H9 (cell line): ENCODE results near the gene FALEC. TPM values are rescaled to one million over a fixed set of nuclear protein-coding genes. Genes with fewer than 3 reads are reported as not detected.

Experiments used
- DNase-seq: peaks from one replicate; pipeline ENCODE4 v3.0.0-alpha.2; 2017
- H2AFZ ChIP-seq: one replicate; pipeline ENCODE4 v1.6.1; 2013; ENCODE audit warnings: mild to moderate bottlenecking, low read length, control low read depth, moderate library complexity
- H2AK5ac ChIP-seq: 2 replicates; pipeline ENCODE4 v1.6.1; 2013; ENCODE audit warnings: low read length, control low read depth, mixed read lengths; ENCODE audit not compliant: insufficient read length
- H2BK120ac ChIP-seq: one replicate; pipeline ENCODE4 v1.6.1; 2013; ENCODE audit warnings: low read depth, mild to moderate bottlenecking, low read length, control low read depth, inconsistent platforms; ENCODE audit not compliant: poor library complexity, severe bottlenecking
- H2BK12ac ChIP-seq: 2 replicates; pipeline ENCODE4 v1.6.1; 2013; ENCODE audit warnings: low read length, control low read depth, mixed read lengths, low read depth; ENCODE audit not compliant: insufficient read length
- H2BK15ac ChIP-seq: 2 replicates; pipeline ENCODE4 v1.6.1; 2013; ENCODE audit warnings: low read depth, low read length, control low read depth
- H2BK20ac ChIP-seq: one replicate; pipeline ENCODE4 v1.6.1; 2013; ENCODE audit warnings: low read depth, mild to moderate bottlenecking, low read length, control low read depth, inconsistent platforms; ENCODE audit not compliant: poor library complexity, severe bottlenecking
- H2BK5ac ChIP-seq: 2 replicates; pipeline ENCODE4 v1.6.1; 2013; ENCODE audit warnings: low read length, control low read depth, mixed read lengths; ENCODE audit not compliant: insufficient read length
- H3K14ac ChIP-seq: 2 replicates; pipeline ENCODE4 v1.6.1; 2013; ENCODE audit warnings: low read length, control low read depth; ENCODE audit not compliant: insufficient read depth
- H3K18ac ChIP-seq: 2 replicates; pipeline ENCODE4 v1.6.1; 2013; ENCODE audit warnings: low read depth, mild to moderate bottlenecking, mixed read lengths, low read length, control low read depth; ENCODE audit not compliant: insufficient read length
- H3K23ac ChIP-seq: 2 replicates; pipeline ENCODE4 v1.6.1; 2013; ENCODE audit warnings: low read length, control low read depth, mixed read lengths, low read depth; ENCODE audit not compliant: insufficient read length
- H3K23me2 ChIP-seq: 2 replicates; pipeline ENCODE4 v1.6.1; 2013; ENCODE audit warnings: low read depth, mild to moderate bottlenecking, mixed read lengths, low read length, control low read depth; ENCODE audit not compliant: insufficient read length, poor library complexity, severe bottlenecking
- H3K27ac ChIP-seq: 2 replicates; pipeline ENCODE4 v1.5.1; 2013; ENCODE audit warnings: low read length, control low read depth, mixed read lengths, low read depth; ENCODE audit not compliant: insufficient read length
- H3K27me3 ChIP-seq: 2 replicates; pipeline ENCODE4 v1.6.1; 2013; ENCODE audit warnings: low read length, control low read depth, inconsistent platforms; ENCODE audit not compliant: insufficient read depth
- H3K4ac ChIP-seq: 2 replicates; pipeline ENCODE4 v1.6.1; 2013; ENCODE audit warnings: low read depth, mild to moderate bottlenecking, control low read depth, inconsistent platforms, low read length, moderate library complexity
- H3K4me1 ChIP-seq: 2 replicates; pipeline ENCODE4 v1.6.1; 2013; ENCODE audit warnings: low read length, control low read depth, inconsistent platforms; ENCODE audit not compliant: insufficient read depth
- H3K4me2 ChIP-seq: 2 replicates; pipeline ENCODE4 v1.6.1; 2013; ENCODE audit warnings: low read length, control low read depth, mixed read lengths; ENCODE audit not compliant: insufficient read length, insufficient read depth
- H3K56ac ChIP-seq: 2 replicates; pipeline ENCODE4 v1.6.1; 2013; ENCODE audit warnings: low read depth, mild to moderate bottlenecking, mixed read lengths, low read length, control low read depth; ENCODE audit not compliant: insufficient read length
- H3K79me1 ChIP-seq: 2 replicates; pipeline ENCODE4 v1.6.1; 2013; ENCODE audit warnings: low read depth, mild to moderate bottlenecking, moderate library complexity, low read length, control low read depth, inconsistent platforms; ENCODE audit not compliant: insufficient read depth, poor library complexity, severe bottlenecking
- H3K79me2 ChIP-seq: 2 replicates; pipeline ENCODE4 v1.6.1; 2013; ENCODE audit warnings: low read length, control low read depth, inconsistent platforms; ENCODE audit not compliant: insufficient read depth
- H3K9ac ChIP-seq: 2 replicates; pipeline ENCODE4 v1.6.1; 2013; ENCODE audit warnings: low read length, control low read depth, mixed read lengths; ENCODE audit not compliant: insufficient read length; ENCODE audit errors: extremely low read depth
- H3K9me3 ChIP-seq: one replicate; pipeline ENCODE4 v1.6.1; 2013; ENCODE audit warnings: low read depth, low read length, inconsistent platforms; ENCODE audit not compliant: control insufficient read depth
- H3T11ph ChIP-seq: one replicate; pipeline ENCODE4 v1.6.1; 2013; ENCODE audit warnings: mild to moderate bottlenecking, low read length, control low read depth, inconsistent platforms
- H4K20me1 ChIP-seq: one replicate; pipeline ENCODE4 v1.6.1; 2013; ENCODE audit not compliant: control insufficient read depth, insufficient read length, insufficient read depth
- H4K5ac ChIP-seq: 2 replicates; pipeline ENCODE4 v1.6.1; 2013; ENCODE audit warnings: low read depth, mild to moderate bottlenecking, mixed read lengths, low read length, control low read depth; ENCODE audit not compliant: insufficient read length
- H4K8ac ChIP-seq: replicated peaks from 2 replicates; pipeline ENCODE4 v1.6.1; 2013; ENCODE audit warnings: low read length, control low read depth, mixed read lengths, low read depth; ENCODE audit not compliant: insufficient read length
- H4K91ac ChIP-seq: 2 replicates; pipeline ENCODE4 v1.6.1; 2013; ENCODE audit warnings: low read depth, mild to moderate bottlenecking, moderate library complexity, mixed read lengths, low read length, control low read depth; ENCODE audit not compliant: insufficient read length
- H3K27ac Mint-ChIP-seq, 3 experiments: 2 replicates in 2 of 3; 3 replicates in 1 of 3; pipeline ENCODE4 v1.8.0; 2020 to 2021; ENCODE audit warnings: mixed read lengths in 3 of 3, mild to moderate bottlenecking in 1 of 3, moderate library complexity in 1 of 3
- H3K27me3 Mint-ChIP-seq: 2 replicates; pipeline ENCODE4 v1.8.0; 2021; ENCODE audit warnings: low read depth, mild to moderate bottlenecking, moderate library complexity, mixed read lengths
- H3K36me3 Mint-ChIP-seq, 3 experiments: 2 replicates in 2 of 3; 3 replicates in 1 of 3; pipeline ENCODE4 v1.8.0; 2020 to 2021; ENCODE audit warnings: low read depth in 3 of 3, mixed read lengths in 3 of 3; ENCODE audit not compliant: insufficient read depth in 1 of 3
- H3K4me1 Mint-ChIP-seq, 2 experiments: 2 replicates each; pipeline ENCODE4 v1.8.0; 2020; ENCODE audit warnings: mixed read lengths in 2 of 2
- H3K4me3 Mint-ChIP-seq, 2 experiments: 2 replicates in 1 of 2; 3 replicates in 1 of 2; pipeline ENCODE4 v1.8.0; 2020 to 2021; ENCODE audit warnings: mild to moderate bottlenecking in 2 of 2, mixed read lengths in 2 of 2, moderate library complexity in 1 of 2
- H3K9me3 Mint-ChIP-seq, 2 experiments: 2 replicates in 1 of 2; 3 replicates in 1 of 2; pipeline ENCODE4 v1.8.0; 2020; ENCODE audit warnings: mild to moderate bottlenecking in 2 of 2, mixed read lengths in 2 of 2, moderate library complexity in 1 of 2
- CTCF ChIP-seq: fragments of 200-600 bp; sonication (generic); conservative IDR thresholded peaks from 3 replicates; pipeline ENCODE4 v1.8.0; 2021; ENCODE audit warnings: antibody characterized with exemption, mild to moderate bottlenecking
- WGBS: extraction: QIAGEN DNeasy Blood & Tissue Kit; methylation state at CpG from one replicate; pipeline ENCODE4 v1.1.7; 2013; ENCODE audit warnings: missing lambda C conversion rate, low lambda C conversion rate, mixed read lengths; ENCODE audit not compliant: insufficient read length; ENCODE audit errors: extremely low coverage; 5-methylcytosine and 5-hydroxymethylcytosine counted together
- total RNA-seq: library from RNA; stranded (reverse); gene quantifications from 2 replicates; pipeline ENCODE4 v1.2.1, GENCODE V29; 2021

Gene FALEC
- total RNA-seq, 1 experiment from 2014 or later: not detected

- H3K56ac ChIP-seq: no peak overlapping the region
- H3K4ac ChIP-seq: no peak overlapping the region
- no peak overlapping the region for H2BK5ac ChIP-seq
- H3K27ac Mint-ChIP-seq: peak overlapping the region in 1 of 3 experiments; percentile 10; a peak in 1 of 7 replicates
- H3K36me3 Mint-ChIP-seq: peaks cover 0 to 2% (median 0%) of the 10 kb centered on the region in 3 experiments; a peak in 2 of 7 replicates
- peaks cover 20% of the 10 kb centered on the region for H3K27me3 Mint-ChIP-seq
- no CpG with 5 or more reads among the region's 13 CpGs for WGBS
- TF ChIP-seq CTCF: no peak
- H3K9me3 Mint-ChIP-seq: no peaks in the 10 kb centered on the region
- no peaks in the 10 kb centered on the region for H3K79me1 ChIP-seq
- DNase-seq: no peak
- H4K20me1 ChIP-seq: no peaks in the 10 kb centered on the region
- no peak overlapping the region for H2BK15ac ChIP-seq
- H2BK120ac ChIP-seq: no peak overlapping the region
- H4K5ac ChIP-seq: no peak overlapping the region
- no peak overlapping the region for H3K4me2 ChIP-seq
- H2AK5ac ChIP-seq: no peak overlapping the region
- H3K9ac ChIP-seq: peak overlapping the region; percentile 26
- H2BK20ac ChIP-seq: no peak overlapping the region
- H4K91ac ChIP-seq: no peak overlapping the region
- H3K27me3 ChIP-seq: peaks cover 3% of the 10 kb centered on the region; the same call in 1 of the 2 replicates
- no peak overlapping the region for H3K14ac ChIP-seq
- no peak overlapping the region for H3T11ph ChIP-seq
- no peak overlapping the region for H2AFZ ChIP-seq
- no peak overlapping the region for H2BK12ac ChIP-seq
- no peaks in the 10 kb centered on the region; the same call in 1 of the 2 replicates for H3K4me1 ChIP-seq
- H3K23ac ChIP-seq: no peak overlapping the region
- no peak overlapping the region for H3K27ac ChIP-seq
- H3K23me2 ChIP-seq: peaks cover 2% of the 10 kb centered on the region
- H4K8ac ChIP-seq: peak overlapping the region; percentile 90
- no peaks in the 10 kb centered on the region for H3K79me2 ChIP-seq
- H3K18ac ChIP-seq: no peak overlapping the region
- H3K4me1 Mint-ChIP-seq: peaks cover 3 to 5% of the 10 kb centered on the region in 2 experiments; a peak in 3 of 4 replicates
- H3K4me3 Mint-ChIP-seq: no peak overlapping the region
- H3K9me3 ChIP-seq: no peaks in the 10 kb centered on the region
These were observed 28.1 kb downstream of the FALEC start for GRCh38 chr1:150543500-150544143.
